MM.1S (cell line): ENCODE results near the gene PNPLA7.

Experiments
- CTCF ChIP-seq: fragments of 300-600 bp; sonication (generic); IDR thresholded peaks from 2 replicates; pipeline ENCODE4 v1.5.1; 2016; ENCODE audit warnings: antibody characterized with exemption, low read length, mixed read lengths
- EZH2 ChIP-seq: fragments of 300-600 bp; sonication (generic); optimal IDR thresholded peaks from 2 replicates; pipeline ENCODE3; 2017; ENCODE audit warnings: low read depth, mild to moderate bottlenecking, antibody characterized with exemption, low read length, mixed read lengths
- EZH2phosphoT487 ChIP-seq: fragments of 300-600 bp; sonication (generic); IDR thresholded peaks from 2 replicates; pipeline ENCODE4 v1.6.1; 2018; ENCODE audit warnings: antibody characterized with exemption, low read length

DNA sequence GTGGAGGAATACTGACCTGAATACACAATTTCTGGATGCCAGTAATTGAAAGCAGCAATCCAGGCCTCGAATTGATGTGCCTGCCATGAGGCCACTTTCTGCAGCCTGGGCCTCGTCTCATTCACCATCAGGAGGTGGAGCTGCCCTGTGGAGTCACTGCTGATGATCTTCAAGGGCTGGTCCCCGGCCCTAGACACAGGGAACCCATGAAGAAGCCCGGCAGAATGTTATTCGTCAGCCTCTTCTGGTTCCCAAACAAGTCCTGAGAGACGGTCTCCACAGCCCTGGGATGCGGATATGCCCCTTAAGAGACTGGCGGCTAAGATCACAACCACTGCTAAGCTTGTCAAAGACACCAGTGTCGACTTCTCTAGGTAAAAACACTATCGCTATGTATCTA lies 24.0 kb upstream of the PNPLA7 start:
- TF ChIP-seq CTCF: no peak
- TF ChIP-seq EZH2: no peak
- TF ChIP-seq EZH2phosphoT487: no peak
